ENCODE results near the gene FRG2C.
"Not testable (repeated sequence)": the region's sequence is repeated elsewhere in the genome, so short reads cannot be mapped to it uniquely, and the experiment has no call there.

- TF ChIP-seq EZH2 (IDR thresholded peaks at IDR 0.05; ENCODE audit: borderline replicate concordance, low read depth, low read length, poor library complexity, severe bottlenecking); CTCF (conservative IDR thresholded peaks at IDR 0.05; ENCODE audit: low read depth, low read length): not testable (repeated sequence)
Measured at GRCh38 chr3:75655956-75656355, 8.2 kb upstream of the FRG2C start.

Measured in A673 (cell line).